ENCODE results near the gene YPEL5. TPM values are rescaled to one million over a fixed set of nuclear protein-coding genes. Genes with fewer than 3 reads are reported as not detected.
"Not testable (repeated sequence)": the region's sequence is repeated elsewhere in the genome, so short reads cannot be mapped to it uniquely, and the experiment has no call there.

Gene YPEL5
- total and polyA plus RNA-seq, 3 donors from 2014 or later: 131 to 189 (median 181) TPM

DNA sequence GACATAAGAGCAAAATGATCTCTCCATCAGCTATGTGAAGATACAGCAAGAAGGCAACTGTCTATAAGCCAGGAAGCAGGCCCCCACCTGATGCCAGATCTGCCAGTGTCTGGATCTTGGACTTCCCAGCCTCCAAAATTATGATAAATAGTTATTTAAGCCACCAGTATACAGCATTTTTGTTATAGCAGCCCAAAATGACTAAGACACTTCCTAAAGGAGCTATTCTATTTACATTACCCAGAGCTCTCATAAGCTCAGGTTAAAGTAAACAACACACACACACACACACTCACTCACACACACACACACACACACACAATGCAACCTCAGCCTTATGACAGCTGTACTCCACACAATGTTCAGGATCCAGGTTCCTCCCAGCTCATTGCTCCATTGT lies 5.7 kb upstream of the YPEL5 start:
- no peaks in the 10 kb centered on the region for H3K27me3 ChIP-seq
- H3K27ac ChIP-seq: no peak overlapping the region
- no peak overlapping the region for H3K4me3 ChIP-seq
- no peak for DNase-seq
- intact Hi-C loops (cut with DNase I; ENCODE audit: low total_unique reads): no loop called here
- H3K36me3 ChIP-seq (ENCODE audit: low read depth, missing control alignments): no peaks in the 10 kb centered on the region
- TF ChIP-seq, protein P1, sequence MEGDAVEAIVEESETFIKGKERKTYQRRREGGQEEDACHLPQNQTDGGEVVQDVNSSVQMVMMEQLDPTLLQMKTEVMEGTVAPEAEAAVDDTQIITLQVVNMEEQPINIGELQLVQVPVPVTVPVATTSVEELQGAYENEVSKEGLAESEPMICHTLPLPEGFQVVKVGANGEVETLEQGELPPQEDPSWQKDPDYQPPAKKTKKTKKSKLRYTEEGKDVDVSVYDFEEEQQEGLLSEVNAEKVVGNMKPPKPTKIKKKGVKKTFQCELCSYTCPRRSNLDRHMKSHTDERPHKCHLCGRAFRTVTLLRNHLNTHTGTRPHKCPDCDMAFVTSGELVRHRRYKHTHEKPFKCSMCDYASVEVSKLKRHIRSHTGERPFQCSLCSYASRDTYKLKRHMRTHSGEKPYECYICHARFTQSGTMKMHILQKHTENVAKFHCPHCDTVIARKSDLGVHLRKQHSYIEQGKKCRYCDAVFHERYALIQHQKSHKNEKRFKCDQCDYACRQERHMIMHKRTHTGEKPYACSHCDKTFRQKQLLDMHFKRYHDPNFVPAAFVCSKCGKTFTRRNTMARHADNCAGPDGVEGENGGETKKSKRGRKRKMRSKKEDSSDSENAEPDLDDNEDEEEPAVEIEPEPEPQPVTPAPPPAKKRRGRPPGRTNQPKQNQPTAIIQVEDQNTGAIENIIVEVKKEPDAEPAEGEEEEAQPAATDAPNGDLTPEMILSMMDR (IDR thresholded peaks at IDR 0.05): no peak
- TF ChIP-seq POLR2A (IDR thresholded peaks at IDR 0.05): no peak
- H3K4me1 ChIP-seq: peaks cover 1% of the 10 kb centered on the region
- no peaks in the 10 kb centered on the region for H3K9me3 ChIP-seq

DNA sequence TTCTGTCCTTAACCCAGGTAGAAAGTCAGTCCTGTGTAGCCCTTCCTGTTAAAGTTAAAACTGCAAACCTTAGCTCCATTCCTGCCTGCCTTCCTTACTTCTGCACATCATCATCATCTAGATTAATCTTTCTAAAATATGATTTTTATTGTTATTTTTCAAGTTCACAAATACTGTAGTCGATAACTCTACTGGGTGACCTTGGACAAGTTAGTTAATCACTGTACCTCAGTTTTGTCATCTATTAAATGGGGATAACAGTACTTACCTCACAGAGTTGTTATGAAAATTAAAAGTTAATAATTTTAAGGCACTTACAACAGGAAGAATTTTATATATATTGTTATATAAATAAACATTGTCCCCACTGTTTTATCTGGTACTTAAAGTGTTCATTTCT lies 2.5 kb upstream of the YPEL5 start:
- 90 to 95% methylated on average over 1 of the region's 1 CpG for WGBS, 2 donors
- no peaks in the 10 kb centered on the region for H3K27me3 ChIP-seq
- intact Hi-C loops (cut with DNase I; ENCODE audit: low total_unique reads): no loop called here
- no peak for DNase-seq
- TF ChIP-seq POLR2A (IDR thresholded peaks at IDR 0.05): no peak
- TF ChIP-seq, protein P1 (IDR thresholded peaks at IDR 0.05): no peak
- no peak overlapping the region for H3K27ac ChIP-seq
- H3K4me3 ChIP-seq: no peak overlapping the region
- peaks cover 6% of the 10 kb centered on the region for H3K4me1 ChIP-seq
- no peaks in the 10 kb centered on the region for H3K36me3 ChIP-seq (ENCODE audit: low read depth, missing control alignments)
- H3K9me3 ChIP-seq: no peaks in the 10 kb centered on the region

DNA sequence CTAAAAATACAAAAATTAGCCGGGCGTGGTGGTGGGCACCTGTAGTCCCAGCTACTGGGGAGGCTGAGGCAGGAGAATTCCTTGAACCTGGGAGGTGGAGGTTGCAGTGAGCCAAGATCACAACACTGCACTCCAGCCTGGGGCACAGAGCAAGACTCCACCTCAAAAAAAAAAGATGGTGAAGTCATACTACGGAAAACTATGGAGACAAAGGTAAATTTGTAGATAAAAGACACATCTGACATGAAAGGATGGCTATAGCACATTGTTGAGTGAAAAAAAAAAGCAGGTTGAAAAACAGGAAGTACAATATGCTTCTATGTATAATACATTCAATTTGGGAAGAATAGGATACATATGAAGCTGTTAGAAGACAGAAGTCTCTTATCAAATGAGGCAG lies 1.9 kb upstream of the YPEL5 start:
- 72 to 76% methylated on average over 3 of the region's 3 CpGs for WGBS, 2 donors
- DNase-seq; intact Hi-C loops (cut with DNase I; ENCODE audit: low total_unique reads): not testable (repeated sequence)

DNA sequence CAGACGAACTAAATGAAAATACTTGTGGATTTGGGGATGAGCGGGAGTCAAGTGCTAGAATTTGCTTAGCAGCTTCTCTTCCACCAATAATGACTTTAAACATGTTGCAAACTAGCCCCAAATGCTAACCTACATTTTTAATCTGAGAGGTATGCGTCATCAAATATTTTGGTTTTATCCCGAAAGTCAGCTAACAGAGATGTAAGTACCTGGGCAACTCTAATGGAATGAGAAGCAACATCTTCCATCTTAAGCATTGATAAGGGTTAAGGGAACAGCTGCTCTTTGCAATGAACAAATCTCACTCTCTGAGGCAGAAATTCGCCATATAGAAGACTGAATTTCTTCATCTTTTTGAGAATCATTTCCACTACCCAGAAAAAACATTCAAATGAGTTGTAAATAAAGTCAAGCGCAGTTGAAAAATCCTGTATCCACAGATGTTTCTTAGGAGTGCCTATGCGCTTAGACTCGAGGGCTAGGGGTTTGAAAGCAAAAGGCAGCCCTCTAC lies 926 bp upstream of the YPEL5 start:
- Histone ChIP-seq H3K4me3 (peak overlapping the region; percentile 52 to 99), H3K4me1 (peaks cover 11% of the 10 kb centered on the region), H3K9me3 (no peaks in the 10 kb centered on the region), H3K27ac (peak overlapping the region; percentile 92 to 100), H3K36me3 (ENCODE audit: low read depth, missing control alignments) (no peaks in the 10 kb centered on the region), H3K27me3 (no peaks in the 10 kb centered on the region)
- intact Hi-C loops (cut with DNase I; ENCODE audit: low total_unique reads): no loop called here
- TF ChIP-seq, protein P1 (IDR thresholded peaks at IDR 0.05): no peak
- TF ChIP-seq POLR2A (IDR thresholded peaks at IDR 0.05): no peak
- WGBS, 2 donors: 25 to 31% methylated on average over 8 of the region's 8 CpGs
- no peak for DNase-seq

More for the DNA sequence above, 1.9 kb upstream of the YPEL5 start:
- not testable (repeated sequence) for H3K4me3 ChIP-seq; H3K4me1 ChIP-seq; H3K36me3 ChIP-seq (ENCODE audit: low read depth, missing control alignments); H3K27me3 ChIP-seq; H3K27ac ChIP-seq; H3K9me3 ChIP-seq

DNA sequence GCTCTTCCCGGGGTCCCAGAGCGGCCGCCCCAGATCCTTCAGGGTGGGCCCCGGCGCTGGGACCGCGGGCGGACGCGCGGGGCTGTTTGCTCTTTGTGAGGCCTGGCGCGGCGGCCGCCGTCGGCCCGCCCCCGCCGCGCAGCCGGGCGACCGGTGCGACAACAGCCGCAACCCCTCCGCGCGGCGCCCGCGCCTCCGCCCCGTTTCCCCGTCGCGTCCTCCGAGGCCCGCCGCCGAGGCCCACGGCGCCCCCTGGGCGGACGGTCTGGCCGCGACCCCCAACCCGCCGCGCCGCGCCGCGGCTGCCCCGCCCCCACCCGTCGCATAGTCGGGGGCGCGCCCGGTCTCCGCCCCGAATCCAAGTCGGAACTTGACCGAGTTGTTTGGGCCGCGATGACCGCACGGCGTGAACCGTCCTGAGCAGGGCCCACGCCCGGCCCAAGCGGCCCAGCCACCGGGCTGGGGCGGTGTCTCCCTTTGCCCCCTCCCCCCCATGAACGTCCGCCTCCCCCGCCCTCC lies 448 bp downstream of the YPEL5 start:
- Histone ChIP-seq H3K9me3 (no peaks in the 10 kb centered on the region), H3K4me1 (peaks cover 11% of the 10 kb centered on the region), H3K4me3 (peak overlapping the region; percentile 97 to 99), H3K36me3 (ENCODE audit: low read depth, missing control alignments) (no peaks in the 10 kb centered on the region), H3K27me3 (no peaks in the 10 kb centered on the region), H3K27ac (peak overlapping the region; percentile 100)
- WGBS, 2 donors: 0% methylated on average over 18 of the region's 79 CpGs; no CpG with 5 or more reads in 1 of the 2 donors
- TF ChIP-seq, protein P1 (IDR thresholded peaks at IDR 0.05): no peak
- no peak for TF ChIP-seq POLR2A (IDR thresholded peaks at IDR 0.05)
- no peak for DNase-seq
- intact Hi-C loops (cut with DNase I; ENCODE audit: low total_unique reads): no loop called here

Measured in testis (tissue), 3 donors.